Measurements from ENCODE around the gene GHRH. TPM values are rescaled to one million over a fixed set of nuclear protein-coding genes. Genes with fewer than 3 reads are reported as not detected.

The GHRH gene
- total and polyA plus RNA-seq, 2 donors (not counting 1 experiment from before 2014, with no cell fraction given) = not detected

- ATAC-seq (ENCODE audit: low read depth) (no peak), DNase-seq (no peak)
- ChIA-PET CTCF (interaction anchor here (0.6 to 0.9 kb wide), 3 partner anchors 31 to 306 kb away, joined by 3 to 5 read pairs (median 3); no protein-coding TSS in a partner anchor), POLR2A (no interaction called here)
- H3K79me2 ChIP-seq (ENCODE audit: control insufficient read depth, insufficient read depth, low read length) = no peaks in the 10 kb centered on the region
- H4K20me1 ChIP-seq (ENCODE audit: control insufficient read depth, insufficient read depth, low read length, poor library complexity, severe bottlenecking) = no peaks in the 10 kb centered on the region
- intact Hi-C loops (cut with micrococcal nuclease) = no loop called here
- H3K4me1 Mint-ChIP-seq = no peaks in the 10 kb centered on the region
- H3K27me3 Mint-ChIP-seq = peaks cover 18% of the 10 kb centered on the region
- 89% methylated on average over 9 of the region's 9 CpGs for WGBS (ENCODE audit: insufficient coverage)
- H3K9me3 Mint-ChIP-seq (ENCODE audit: insufficient read depth) = no peaks in the 10 kb centered on the region
- H3K9ac ChIP-seq (ENCODE audit: low read length) = no peak overlapping the region
- no peak overlapping the region for H2AFZ ChIP-seq (ENCODE audit: insufficient read depth, low read depth, low read length, poor library complexity, severe bottlenecking)
- H3K27ac Mint-ChIP-seq = no peak overlapping the region
- no peaks in the 10 kb centered on the region for H3K4me1 ChIP-seq (ENCODE audit: control insufficient read depth in 2 of 2, insufficient read depth in 2 of 2, low read length in 2 of 2)
- no peak overlapping the region for H3K4me2 ChIP-seq (replicated peaks; ENCODE audit: low read depth, low read length, poor library complexity, severe bottlenecking)
- no peak overlapping the region for H3K4me3 ChIP-seq (ENCODE audit: control extremely low read depth in 1 of 5, extremely low read depth in 1 of 5, insufficient read depth in 1 of 5, low read depth in 2 of 5, low read length in 4 of 5)
- peaks cover 0 to 4% (median 0%) of the 10 kb centered on the region in 4 experiments for H3K27me3 ChIP-seq (replicated peaks in 1 of 4; ENCODE audit: control extremely low read depth in 1 of 4, control insufficient read depth in 3 of 4, insufficient read depth in 4 of 4, low read length in 3 of 4)
- H3K36me3 ChIP-seq (replicated peaks in 1 of 2; ENCODE audit: control extremely low read depth in 1 of 2, control insufficient read depth in 1 of 2, extremely low read depth in 1 of 2, insufficient read depth in 2 of 2, low read length in 1 of 2) = no peaks in the 10 kb centered on the region
- no peak overlapping the region for H3K4me3 Mint-ChIP-seq
- no peak overlapping the region for H3K27ac ChIP-seq (ENCODE audit: low read length in 2 of 2)
- H3K9me3 ChIP-seq (ENCODE audit: control extremely low read depth in 1 of 3, control insufficient read depth in 2 of 3, insufficient read depth in 1 of 3, low read length in 2 of 3) = peaks cover 0 to 4% (median 0%) of the 10 kb centered on the region in 3 donors
- no peak for TF ChIP-seq CTCF (IDR thresholded peaks at IDR 0.05)
- no peak for TF ChIP-seq EZH2 (IDR thresholded peaks at IDR 0.05; ENCODE audit: borderline replicate concordance, insufficient read depth, low read depth, low read length, poor library complexity, severe bottlenecking)
Observed at GRCh38 chr20:37257988-37258387, 3.6 kb downstream of the GHRH start.

- POLR2A ChIA-PET = no interaction called here
- ATAC-seq (ENCODE audit: low read depth) (no peak), DNase-seq (no peak)
- intact Hi-C loops (cut with micrococcal nuclease) = no loop called here
- no peaks in the 10 kb centered on the region for H3K9me3 Mint-ChIP-seq (ENCODE audit: insufficient read depth)
- Histone ChIP-seq H3K9ac (ENCODE audit: low read length) (no peak overlapping the region), H3K27ac (ENCODE audit: low read length in 2 of 2) (no peak overlapping the region), H2AFZ (ENCODE audit: insufficient read depth, low read depth, low read length, poor library complexity, severe bottlenecking) (no peak overlapping the region), H3K4me2 (replicated peaks; ENCODE audit: low read depth, low read length, poor library complexity, severe bottlenecking) (no peak overlapping the region), H3K4me1 (ENCODE audit: control insufficient read depth in 2 of 2, insufficient read depth in 2 of 2, low read length in 2 of 2) (no peaks in the 10 kb centered on the region), H4K20me1 (ENCODE audit: control insufficient read depth, insufficient read depth, low read length, poor library complexity, severe bottlenecking) (no peaks in the 10 kb centered on the region), H3K9me3 (ENCODE audit: control extremely low read depth in 1 of 3, control insufficient read depth in 2 of 3, insufficient read depth in 1 of 3, low read length in 2 of 3) (peaks cover 0 to 4% (median 0%) of the 10 kb centered on the region in 3 donors), H3K27me3 (replicated peaks in 1 of 4; ENCODE audit: control extremely low read depth in 1 of 4, control insufficient read depth in 3 of 4, insufficient read depth in 4 of 4, low read length in 3 of 4) (peaks cover 0 to 4% (median 0%) of the 10 kb centered on the region in 4 experiments), H3K79me2 (ENCODE audit: control insufficient read depth, insufficient read depth, low read length) (no peaks in the 10 kb centered on the region), H3K36me3 (replicated peaks in 1 of 2; ENCODE audit: control extremely low read depth in 1 of 2, control insufficient read depth in 1 of 2, extremely low read depth in 1 of 2, insufficient read depth in 2 of 2, low read length in 1 of 2) (no peaks in the 10 kb centered on the region), H3K4me3 (ENCODE audit: control extremely low read depth in 1 of 5, extremely low read depth in 1 of 5, insufficient read depth in 1 of 5, low read depth in 2 of 5, low read length in 4 of 5) (no peak overlapping the region)
- TF ChIP-seq EZH2 (IDR thresholded peaks at IDR 0.05; ENCODE audit: borderline replicate concordance, insufficient read depth, low read depth, low read length, poor library complexity, severe bottlenecking) = no peak
- no peak for TF ChIP-seq CTCF (IDR thresholded peaks at IDR 0.05)
- no peak overlapping the region for H3K4me3 Mint-ChIP-seq
- no peak overlapping the region for H3K27ac Mint-ChIP-seq
- WGBS (ENCODE audit: insufficient coverage) = no CpG with 5 or more reads among the region's 2 CpGs
- no peaks in the 10 kb centered on the region for H3K4me1 Mint-ChIP-seq
- CTCF ChIA-PET = interaction anchor here (0.7 kb wide), 1 partner anchor 32 kb away, joined by 5 read pairs; no protein-coding TSS in a partner anchor
- H3K27me3 Mint-ChIP-seq = peaks cover 18% of the 10 kb centered on the region
Observed at GRCh38 chr20:37257530-37257929, 4.1 kb downstream of the GHRH start.
